ENCODE results near the gene EID2.

The EID2 gene

GRCh38 chr19:39506598-39506943 lies 33.4 kb downstream of the EID2 start:
- H3K36me3 Mint-ChIP-seq (ENCODE audit: low read depth), result no peaks in the 10 kb centered on the region
- H3K4me3 Mint-ChIP-seq, result peak overlapping the region; percentile 48
- peaks cover 85% of the 10 kb centered on the region for H3K27me3 Mint-ChIP-seq
- intact Hi-C loops (cut with micrococcal nuclease), result no loop called here
- H3K9me3 Mint-ChIP-seq, result no peaks in the 10 kb centered on the region
- peaks cover 21% of the 10 kb centered on the region for H3K4me1 Mint-ChIP-seq (ENCODE audit: low read depth)
- no peak overlapping the region for H3K27ac Mint-ChIP-seq

GRCh38 chr19:39502640-39503417 lies 37.1 kb downstream of the EID2 start:
- H3K4me3 Mint-ChIP-seq, result no peak overlapping the region
- H3K36me3 Mint-ChIP-seq (ENCODE audit: low read depth), result no peaks in the 10 kb centered on the region
- H3K4me1 Mint-ChIP-seq (ENCODE audit: low read depth), result peaks cover 38% of the 10 kb centered on the region
- H3K27me3 Mint-ChIP-seq, result peaks cover 89% of the 10 kb centered on the region
- H3K9me3 Mint-ChIP-seq, result no peaks in the 10 kb centered on the region
- intact Hi-C loops (cut with micrococcal nuclease), result no loop called here
- H3K27ac Mint-ChIP-seq, result no peak overlapping the region

- Mint-ChIP-seq H3K9me3 (no peaks in the 10 kb centered on the region), H3K36me3 (ENCODE audit: low read depth) (no peaks in the 10 kb centered on the region), H3K27me3 (peaks cover 88% of the 10 kb centered on the region), H3K4me1 (ENCODE audit: low read depth) (peaks cover 28% of the 10 kb centered on the region), H3K4me3 (no peak overlapping the region), H3K27ac (no peak overlapping the region)
- intact Hi-C loops (cut with micrococcal nuclease), result no loop called here
Observed at GRCh38 chr19:39501340-39501739, 38.6 kb downstream of the EID2 start.

- Mint-ChIP-seq H3K4me3 (no peak overlapping the region), H3K27me3 (peaks cover 86% of the 10 kb centered on the region), H3K9me3 (no peaks in the 10 kb centered on the region), H3K36me3 (ENCODE audit: low read depth) (no peaks in the 10 kb centered on the region), H3K27ac (no peak overlapping the region), H3K4me1 (ENCODE audit: low read depth) (peaks cover 26% of the 10 kb centered on the region)
- intact Hi-C loops (cut with micrococcal nuclease), result no loop called here
Observed at GRCh38 chr19:39500543-39500942, 39.4 kb downstream of the EID2 start.

GRCh38 chr19:39499932-39500331 lies 40.0 kb downstream of the EID2 start:
- Mint-ChIP-seq H3K9me3 (no peaks in the 10 kb centered on the region), H3K36me3 (ENCODE audit: low read depth) (no peaks in the 10 kb centered on the region), H3K4me3 (no peak overlapping the region), H3K27ac (no peak overlapping the region), H3K4me1 (ENCODE audit: low read depth) (peaks cover 26% of the 10 kb centered on the region), H3K27me3 (peaks cover 82% of the 10 kb centered on the region)
- intact Hi-C loops (cut with micrococcal nuclease), result loop anchor here (2.0 kb wide), 1 partner anchor 33 kb away; the partner anchor contains the start of gene EID2B

- no peak within 1 kb of the TSS for H3K4me3 Mint-ChIP-seq
- no peaks in the 10 kb centered on the region for H3K9me3 Mint-ChIP-seq
- no peaks in the 10 kb centered on the region for H3K36me3 Mint-ChIP-seq (ENCODE audit: low read depth)
- intact Hi-C loops (cut with micrococcal nuclease), result loop anchor here (2.0 kb wide), 1 partner anchor 34 kb away; the partner anchor contains the start of gene EID2B
- H3K27ac Mint-ChIP-seq, result no peak within 1 kb of the TSS
- H3K4me1 Mint-ChIP-seq (ENCODE audit: low read depth), result peaks cover 26% of the 10 kb centered on the region
- peaks cover 73% of the 10 kb centered on the region for H3K27me3 Mint-ChIP-seq
Observed at GRCh38 chr19:39498798-39499642, 40.9 kb downstream of the EID2 start, which contains the start of gene DLL3. Gene DLL3 (plus strand): TSS chr19:39498947. CDS start chr19:39498975, 28 bp downstream.

GRCh38 chr19:39497996-39498797 lies 41.8 kb downstream of the EID2 start:
- no peaks in the 10 kb centered on the region for H3K36me3 Mint-ChIP-seq (ENCODE audit: low read depth)
- H3K4me1 Mint-ChIP-seq (ENCODE audit: low read depth), result peaks cover 23% of the 10 kb centered on the region
- intact Hi-C loops (cut with micrococcal nuclease), result loop anchor here (2.0 kb wide), 1 partner anchor 35 kb away; the partner anchor contains the start of gene EID2B
- peaks cover 65% of the 10 kb centered on the region for H3K27me3 Mint-ChIP-seq
- H3K9me3 Mint-ChIP-seq, result no peaks in the 10 kb centered on the region
- H3K4me3 Mint-ChIP-seq, result no peak overlapping the region
- H3K27ac Mint-ChIP-seq, result no peak overlapping the region

GRCh38 chr19:39497701-39497995 lies 42.3 kb downstream of the EID2 start:
- H3K27ac Mint-ChIP-seq, result no peak overlapping the region
- no peaks in the 10 kb centered on the region for H3K9me3 Mint-ChIP-seq
- no peak overlapping the region for H3K4me3 Mint-ChIP-seq
- H3K27me3 Mint-ChIP-seq, result peaks cover 61% of the 10 kb centered on the region
- intact Hi-C loops (cut with micrococcal nuclease), result no loop called here
- H3K36me3 Mint-ChIP-seq (ENCODE audit: low read depth), result no peaks in the 10 kb centered on the region
- peaks cover 20% of the 10 kb centered on the region for H3K4me1 Mint-ChIP-seq (ENCODE audit: low read depth)

- peaks cover 52% of the 10 kb centered on the region for H3K27me3 Mint-ChIP-seq
- H3K27ac Mint-ChIP-seq, result no peak overlapping the region
- no peaks in the 10 kb centered on the region for H3K9me3 Mint-ChIP-seq
- H3K36me3 Mint-ChIP-seq (ENCODE audit: low read depth), result peaks cover 5% of the 10 kb centered on the region
- H3K4me1 Mint-ChIP-seq (ENCODE audit: low read depth), result peaks cover 20% of the 10 kb centered on the region
- no peak overlapping the region for H3K4me3 Mint-ChIP-seq
- intact Hi-C loops (cut with micrococcal nuclease), result no loop called here
Observed at GRCh38 chr19:39496063-39496462, 43.9 kb downstream of the EID2 start.

- Mint-ChIP-seq H3K27ac (no peak overlapping the region), H3K9me3 (no peaks in the 10 kb centered on the region), H3K4me3 (no peak overlapping the region), H3K27me3 (peaks cover 38% of the 10 kb centered on the region), H3K4me1 (ENCODE audit: low read depth) (peaks cover 20% of the 10 kb centered on the region), H3K36me3 (ENCODE audit: low read depth) (peaks cover 19% of the 10 kb centered on the region)
- intact Hi-C loops (cut with micrococcal nuclease), result no loop called here
Observed at GRCh38 chr19:39494661-39495060, 45.3 kb downstream of the EID2 start.

GRCh38 chr19:39492788-39493187 lies 47.2 kb downstream of the EID2 start:
- Mint-ChIP-seq H3K9me3 (no peaks in the 10 kb centered on the region), H3K36me3 (ENCODE audit: low read depth) (peaks cover 38% of the 10 kb centered on the region), H3K27ac (no peak overlapping the region), H3K4me3 (no peak overlapping the region), H3K27me3 (peaks cover 21% of the 10 kb centered on the region), H3K4me1 (ENCODE audit: low read depth) (peaks cover 2% of the 10 kb centered on the region)
- intact Hi-C loops (cut with micrococcal nuclease), result no loop called here

- intact Hi-C loops (cut with micrococcal nuclease), result no loop called here
- Mint-ChIP-seq H3K36me3 (ENCODE audit: low read depth) (peaks cover 43% of the 10 kb centered on the region), H3K27ac (no peak overlapping the region), H3K9me3 (no peaks in the 10 kb centered on the region), H3K4me1 (ENCODE audit: low read depth) (no peaks in the 10 kb centered on the region), H3K4me3 (no peak overlapping the region), H3K27me3 (peaks cover 16% of the 10 kb centered on the region)
Observed at GRCh38 chr19:39492225-39492624, 47.7 kb downstream of the EID2 start.

- Mint-ChIP-seq H3K4me3 (no peak overlapping the region), H3K36me3 (ENCODE audit: low read depth) (peaks cover 66% of the 10 kb centered on the region), H3K27me3 (no peaks in the 10 kb centered on the region), H3K4me1 (ENCODE audit: low read depth) (no peaks in the 10 kb centered on the region), H3K9me3 (no peaks in the 10 kb centered on the region), H3K27ac (no peak overlapping the region)
- intact Hi-C loops (cut with micrococcal nuclease), result no loop called here
Observed at GRCh38 chr19:39489756-39490155, 50.2 kb downstream of the EID2 start.

Data from dendritic cell treated with granulocyte-macrophage colony-stimulating factor and Interleukin-4, amounts not matched to agents 40 ng/mL and 50 ng/mL, for 4 days (primary cell).